ENCODE data around the gene CDH11.

The CDH11 gene

GRCh38 chr16:65016754-65017153, 105.1 kb downstream of the CDH11 start:
- ATAC-seq (ENCODE audit: low read depth) (no peak), DNase-seq (ENCODE audit: low spot score) (no peak)
- Histone ChIP-seq H3K27ac (ENCODE audit: poor library complexity, severe bottlenecking) (no peak overlapping the region), H3K9me3 (ENCODE audit: severe bottlenecking) (no peaks in the 10 kb centered on the region), H3K36me3 (ENCODE audit: low read depth) (peaks cover 9% of the 10 kb centered on the region; the same call in 1 of the 2 replicates), H3K27me3 (ENCODE audit: insufficient read depth, poor library complexity, severe bottlenecking) (no peaks in the 10 kb centered on the region), H3K4me1 (ENCODE audit: insufficient read depth, poor library complexity, severe bottlenecking) (no peaks in the 10 kb centered on the region), H3K4me3 (ENCODE audit: severe bottlenecking) (no peak overlapping the region)
- no peak for TF ChIP-seq CTCF (IDR thresholded peaks at IDR 0.05; ENCODE audit: poor library complexity, severe bottlenecking)

- ATAC-seq (ENCODE audit: low read depth): no peak
- Histone ChIP-seq H3K36me3 (ENCODE audit: low read depth) (peaks cover 15% of the 10 kb centered on the region), H3K9me3 (ENCODE audit: severe bottlenecking) (no peaks in the 10 kb centered on the region), H3K4me1 (ENCODE audit: insufficient read depth, poor library complexity, severe bottlenecking) (no peaks in the 10 kb centered on the region), H3K27ac (ENCODE audit: poor library complexity, severe bottlenecking) (no peak overlapping the region), H3K27me3 (ENCODE audit: insufficient read depth, poor library complexity, severe bottlenecking) (no peaks in the 10 kb centered on the region), H3K4me3 (ENCODE audit: severe bottlenecking) (no peak overlapping the region)
- no peak for TF ChIP-seq CTCF (IDR thresholded peaks at IDR 0.05; ENCODE audit: poor library complexity, severe bottlenecking)
- no peak for DNase-seq (ENCODE audit: low spot score)
Measured at GRCh38 chr16:65015599-65015998, 106.3 kb downstream of the CDH11 start.

GRCh38 chr16:65012357-65012756, 109.5 kb downstream of the CDH11 start:
- no peak overlapping the region for H3K27ac ChIP-seq (ENCODE audit: poor library complexity, severe bottlenecking)
- peaks cover 10% of the 10 kb centered on the region; the same call in 1 of the 2 replicates for H3K36me3 ChIP-seq (ENCODE audit: low read depth)
- H3K4me3 ChIP-seq (ENCODE audit: severe bottlenecking): no peak overlapping the region
- no peak for DNase-seq (ENCODE audit: low spot score)
- H3K27me3 ChIP-seq (ENCODE audit: insufficient read depth, poor library complexity, severe bottlenecking): no peaks in the 10 kb centered on the region
- no peaks in the 10 kb centered on the region for H3K9me3 ChIP-seq (ENCODE audit: severe bottlenecking)
- no peak for TF ChIP-seq CTCF (IDR thresholded peaks at IDR 0.05; ENCODE audit: poor library complexity, severe bottlenecking)
- no peak for ATAC-seq (ENCODE audit: low read depth)
- no peaks in the 10 kb centered on the region for H3K4me1 ChIP-seq (ENCODE audit: insufficient read depth, poor library complexity, severe bottlenecking)

- ATAC-seq (ENCODE audit: low read depth) (no peak), DNase-seq (ENCODE audit: low spot score) (no peak)
- no peak for TF ChIP-seq CTCF (IDR thresholded peaks at IDR 0.05; ENCODE audit: poor library complexity, severe bottlenecking)
- Histone ChIP-seq H3K9me3 (ENCODE audit: severe bottlenecking) (no peaks in the 10 kb centered on the region), H3K27me3 (ENCODE audit: insufficient read depth, poor library complexity, severe bottlenecking) (no peaks in the 10 kb centered on the region), H3K4me1 (ENCODE audit: insufficient read depth, poor library complexity, severe bottlenecking) (no peaks in the 10 kb centered on the region), H3K36me3 (ENCODE audit: low read depth) (peaks cover 10% of the 10 kb centered on the region; the same call in 1 of the 2 replicates), H3K4me3 (ENCODE audit: severe bottlenecking) (no peak overlapping the region), H3K27ac (ENCODE audit: poor library complexity, severe bottlenecking) (no peak overlapping the region)
Measured at GRCh38 chr16:65010125-65010524, 111.7 kb downstream of the CDH11 start.

- no peak overlapping the region for H3K27ac ChIP-seq (ENCODE audit: poor library complexity, severe bottlenecking)
Measured at GRCh38 chr16:65005696-65006095, 116.2 kb downstream of the CDH11 start.

More at GRCh38 chr16:65005696-65006095, 116.2 kb downstream of the CDH11 start:
- H3K36me3 ChIP-seq (ENCODE audit: low read depth): peaks cover 16% of the 10 kb centered on the region; the same call in 1 of the 2 replicates
- no peak for DNase-seq (ENCODE audit: low spot score)
- TF ChIP-seq CTCF (IDR thresholded peaks at IDR 0.05; ENCODE audit: poor library complexity, severe bottlenecking): no peak
- no peaks in the 10 kb centered on the region for H3K9me3 ChIP-seq (ENCODE audit: severe bottlenecking)
- ATAC-seq (ENCODE audit: low read depth): no peak
- H3K27me3 ChIP-seq (ENCODE audit: insufficient read depth, poor library complexity, severe bottlenecking): no peaks in the 10 kb centered on the region
- H3K4me3 ChIP-seq (ENCODE audit: severe bottlenecking): no peak overlapping the region
- no peaks in the 10 kb centered on the region for H3K4me1 ChIP-seq (ENCODE audit: insufficient read depth, poor library complexity, severe bottlenecking)
